Nucleus accumbens (tissue), 56 donors: ENCODE results near the gene TOLLIP.

Source experiments
- DNase-seq, 56 donors: peaks; one replicate each; lab custom pipeline; 2025; lab: John Stamatoyannopoulos, UW

TOLLIP gene

DNA sequence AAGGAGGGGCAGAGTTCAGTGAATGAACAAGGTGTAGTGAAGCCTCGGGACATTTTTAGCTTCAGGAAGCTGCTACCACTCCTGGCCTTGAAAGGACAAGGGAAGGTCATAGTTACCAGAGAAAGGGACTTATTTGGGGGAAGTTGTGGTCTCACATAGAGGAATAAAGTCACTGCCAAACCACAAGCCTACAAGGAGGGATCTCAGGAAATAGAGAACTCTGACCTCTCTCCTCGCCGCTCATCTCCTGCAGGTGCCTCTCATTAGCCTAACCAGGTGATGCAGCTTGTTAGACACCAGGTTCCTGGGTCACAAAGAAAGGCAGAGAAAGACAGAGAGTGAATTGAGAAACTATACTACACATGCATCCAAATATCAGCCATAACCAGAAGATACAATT, 14.3 kb upstream of the TOLLIP start:
- DNase-seq: no peak

DNA sequence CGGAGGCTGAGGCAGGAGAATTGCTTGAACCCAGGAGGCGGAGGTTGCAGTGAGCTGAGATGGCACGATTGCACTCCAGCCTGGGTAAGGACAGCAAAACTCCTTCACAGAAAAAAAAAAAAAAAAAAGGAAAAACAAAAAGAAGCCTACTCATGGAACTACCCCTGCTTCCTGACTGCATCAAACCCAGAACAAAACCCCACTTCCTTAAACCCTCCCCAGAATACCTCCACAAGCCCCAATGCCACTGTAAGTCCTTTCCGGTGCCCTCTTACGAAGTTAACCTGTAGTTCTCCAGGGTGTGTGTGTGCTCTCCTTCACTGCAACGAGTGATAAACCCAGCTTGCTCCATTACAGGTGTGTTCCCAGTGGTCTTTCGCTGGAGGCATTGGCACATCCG, 8.6 kb upstream of the TOLLIP start:
- DNase-seq: no peak

DNA sequence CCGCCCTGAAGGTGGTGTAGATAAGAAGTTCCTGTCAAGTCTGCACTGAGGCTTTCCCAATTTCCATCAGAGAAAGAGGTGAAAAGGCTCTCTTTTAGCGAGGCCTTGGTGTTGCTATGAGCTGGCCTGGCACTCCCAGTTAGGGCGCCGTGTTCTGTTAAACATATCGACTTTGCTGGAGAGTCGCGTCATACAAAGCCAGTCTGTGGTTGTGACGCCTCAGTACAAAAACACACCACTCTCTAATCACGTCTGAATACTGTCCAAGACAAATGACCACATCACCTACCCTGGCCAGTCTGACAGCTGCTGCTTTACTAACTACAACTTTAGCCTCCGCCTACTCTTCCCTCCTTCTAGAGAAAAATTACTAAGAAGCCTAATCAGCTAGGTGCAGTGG, 8.0 kb upstream of the TOLLIP start:
- DNase-seq: no peak

DNA sequence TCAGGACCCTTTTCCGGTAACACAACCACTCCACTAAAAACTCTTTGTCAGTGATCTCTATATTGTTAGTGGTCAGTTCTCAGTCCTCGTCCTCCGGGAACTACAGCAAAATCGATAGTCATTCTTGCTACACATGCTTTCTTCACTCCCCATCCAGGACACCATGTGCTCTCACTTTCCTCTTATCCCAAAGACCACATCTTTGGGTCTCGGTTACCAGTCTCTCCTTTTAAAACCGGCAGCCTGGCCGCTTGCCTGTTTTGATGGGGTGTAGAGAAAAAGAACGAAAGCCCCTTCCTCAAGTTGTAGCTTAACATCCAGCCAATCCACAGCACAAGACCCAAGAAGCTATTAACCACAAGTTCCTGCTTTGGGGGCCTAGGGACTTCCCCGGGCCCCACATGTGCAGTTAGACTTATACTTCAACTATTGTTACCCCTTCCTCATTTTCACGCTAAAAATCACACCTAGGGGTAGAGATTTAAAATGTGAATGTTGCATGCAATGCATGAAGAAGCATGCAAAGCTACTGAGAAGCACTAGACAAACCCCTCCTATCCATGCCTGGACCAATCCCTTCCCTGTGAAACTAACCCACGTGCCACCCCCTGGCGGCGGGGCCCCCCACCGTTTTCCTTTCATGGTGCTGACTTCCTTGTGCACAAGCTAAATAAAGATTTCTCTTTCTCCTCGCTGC, 1.5 kb upstream of the TOLLIP start:
- peak in 1 of 56 donors; percentile 19 for DNase-seq

DNA sequence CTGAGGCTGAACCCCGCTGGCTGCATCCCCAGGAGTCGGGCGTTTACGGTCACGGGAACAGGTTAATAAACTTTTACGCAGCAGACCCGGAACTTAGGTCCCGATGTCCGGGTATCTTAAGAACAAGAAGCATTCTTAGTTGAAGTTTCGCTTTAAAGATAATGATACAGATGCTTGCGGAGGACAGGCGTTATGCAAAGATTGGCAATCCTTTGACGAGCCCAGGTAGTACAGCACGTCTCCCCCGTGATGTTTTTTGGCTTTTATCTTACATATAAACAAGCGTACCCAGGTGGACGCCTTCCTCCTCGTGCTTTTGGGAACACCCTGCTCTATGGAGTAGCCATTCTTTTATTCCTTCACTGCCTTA, 871 bp upstream of the TOLLIP start:
- no peak for DNase-seq

DNA sequence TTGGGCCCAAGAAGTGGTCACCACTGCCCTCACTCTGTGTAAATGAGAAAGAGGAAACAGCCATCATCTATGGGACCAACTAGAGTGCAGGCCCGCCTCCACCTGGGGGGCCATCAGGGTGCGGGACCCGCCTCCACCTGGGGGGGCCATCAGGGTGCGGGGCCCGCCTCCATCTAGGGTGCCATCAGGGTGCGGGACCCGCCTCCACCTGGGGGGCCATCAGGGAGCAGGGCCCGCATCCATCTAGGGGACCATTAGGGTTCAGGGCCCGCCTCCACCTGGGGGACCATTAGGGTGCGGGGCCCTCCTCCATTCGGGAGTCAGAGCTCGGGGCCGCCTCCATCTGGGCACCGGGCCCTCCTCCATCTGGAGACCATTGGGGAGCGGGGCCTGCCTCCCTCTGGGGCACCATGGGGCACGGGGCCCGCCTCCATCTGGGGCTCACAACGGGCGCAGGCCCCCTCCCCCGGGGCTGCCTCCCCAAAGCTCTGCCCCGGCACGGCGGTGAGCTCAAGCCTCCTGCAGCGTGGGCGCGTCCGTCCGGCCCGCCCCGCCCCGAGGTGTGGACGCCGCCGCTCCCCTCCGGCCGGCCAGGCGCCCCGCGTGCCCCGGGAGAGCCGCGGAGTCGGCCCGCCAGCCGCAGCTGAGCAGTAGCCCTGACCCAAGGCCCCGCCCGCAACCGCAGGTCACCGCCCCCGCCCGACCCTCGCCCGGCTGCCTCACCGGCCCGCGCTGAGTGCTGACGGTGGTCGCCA, 512 bp downstream of the TOLLIP start:
- no peak for DNase-seq

DNA sequence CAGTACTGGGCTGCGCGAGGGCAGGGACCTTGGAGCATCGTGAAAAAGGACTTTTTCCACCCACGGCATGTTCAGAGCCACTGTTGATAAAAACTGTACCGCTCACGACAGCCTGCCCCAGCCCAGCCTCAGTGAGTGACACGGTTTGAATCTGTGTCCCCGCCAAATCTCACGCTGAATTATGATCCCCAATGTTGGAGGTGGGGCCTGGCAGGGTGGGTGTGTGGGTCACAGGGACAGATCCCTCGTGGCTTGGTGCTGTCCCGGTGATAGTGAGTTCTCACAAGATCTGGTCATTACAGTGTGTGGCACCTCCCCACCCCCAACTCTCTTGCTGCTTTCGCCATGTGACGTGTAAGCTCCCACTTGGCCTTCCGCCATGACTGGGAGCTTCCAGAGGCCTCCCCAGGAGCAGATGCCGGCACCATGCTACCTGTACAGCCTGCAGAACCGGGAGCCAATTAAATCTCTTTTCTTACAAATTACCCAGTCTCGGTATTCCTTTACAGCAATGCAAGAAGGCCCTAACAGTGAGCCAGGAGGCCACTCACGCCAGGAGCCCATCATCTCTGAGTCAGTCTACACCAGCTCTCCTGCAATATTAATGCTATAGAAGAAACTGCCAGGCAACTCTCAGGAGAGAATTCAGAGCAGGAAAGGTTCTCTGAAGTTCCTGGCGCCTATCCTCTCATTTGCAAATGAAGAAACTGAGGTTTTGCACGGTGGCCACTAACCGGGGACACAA, 1.3 kb downstream of the TOLLIP start:
- DNase-seq: no peak

DNA sequence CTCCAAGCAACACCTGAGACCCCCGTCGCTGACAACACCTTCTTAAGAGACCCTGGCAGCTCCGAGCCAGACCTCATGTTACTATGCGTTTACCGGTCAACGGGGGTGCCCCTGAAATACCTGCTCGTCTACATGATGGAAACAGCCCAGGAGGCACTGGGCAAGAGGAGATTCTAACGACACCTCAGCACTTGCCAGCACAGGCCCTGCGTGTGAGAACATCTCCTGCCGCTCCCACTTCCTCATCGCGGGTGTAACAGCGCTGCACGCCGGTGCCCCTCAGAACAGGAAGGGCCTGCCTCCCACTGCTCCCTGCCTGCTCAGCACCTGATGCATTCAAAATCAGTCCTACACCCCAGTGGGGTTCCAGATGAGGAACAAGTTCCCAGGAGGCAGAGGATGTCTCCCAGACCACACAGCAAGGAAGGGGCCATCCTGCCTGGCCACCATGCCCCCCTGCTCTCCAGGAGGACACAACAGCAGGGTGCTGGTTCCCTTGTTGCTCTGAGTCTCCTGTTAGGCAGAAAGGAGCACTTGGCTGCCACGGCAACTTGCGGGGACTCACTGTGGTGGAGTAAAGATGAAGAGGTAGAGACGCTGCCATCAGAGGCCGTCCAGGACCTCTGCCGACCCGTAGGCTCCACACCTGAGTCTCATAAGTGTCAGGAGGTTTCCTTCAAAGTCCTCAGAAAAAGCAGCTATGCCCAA, 2.1 kb downstream of the TOLLIP start:
- no peak for DNase-seq

DNA sequence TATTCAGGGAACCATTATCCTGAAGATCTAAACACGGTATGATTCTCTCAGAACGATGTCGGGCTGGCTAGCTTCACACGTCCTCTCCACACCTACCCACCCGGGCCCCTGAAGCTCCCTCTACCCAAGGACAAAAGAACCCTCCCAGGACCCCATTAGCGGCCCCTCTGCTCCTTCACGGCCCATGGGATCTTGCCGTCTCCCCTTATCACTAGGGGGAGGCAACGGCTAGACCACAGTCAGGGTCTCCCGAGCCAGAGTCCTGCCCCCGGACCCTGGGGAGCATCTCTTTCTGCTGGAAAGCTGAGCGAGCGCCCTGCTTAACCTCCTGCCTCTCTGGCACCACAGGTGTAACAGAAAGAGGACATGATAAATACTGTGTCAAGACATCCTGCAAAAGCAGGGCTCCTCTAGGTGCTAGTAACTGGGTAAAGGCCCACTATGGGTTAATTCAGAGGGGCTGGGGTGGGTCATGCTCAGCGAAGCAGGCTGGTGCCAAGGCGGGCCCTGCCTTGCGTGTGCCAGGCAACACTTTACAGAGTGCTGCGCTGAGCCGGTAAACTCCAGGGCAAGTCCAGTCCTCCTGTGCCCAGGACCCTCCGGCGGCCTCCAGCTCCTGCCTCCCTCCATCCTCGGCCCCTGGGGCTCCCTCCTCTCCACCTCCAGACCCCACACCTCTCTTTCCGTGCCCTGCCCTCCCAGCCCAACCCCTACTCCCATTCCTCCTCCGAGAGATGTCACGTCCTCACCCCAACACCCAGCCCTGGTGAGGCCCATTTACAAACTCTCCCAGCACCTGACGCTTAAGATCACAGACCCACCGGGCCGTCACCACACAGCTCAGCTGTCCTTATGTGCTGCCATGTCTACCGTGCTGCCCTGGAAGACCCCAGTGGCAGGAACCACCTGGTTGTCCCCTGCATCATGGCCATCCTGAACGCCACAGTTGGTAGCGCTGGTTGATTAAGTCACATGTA, 3.0 kb downstream of the TOLLIP start:
- DNase-seq: no peak

DNA sequence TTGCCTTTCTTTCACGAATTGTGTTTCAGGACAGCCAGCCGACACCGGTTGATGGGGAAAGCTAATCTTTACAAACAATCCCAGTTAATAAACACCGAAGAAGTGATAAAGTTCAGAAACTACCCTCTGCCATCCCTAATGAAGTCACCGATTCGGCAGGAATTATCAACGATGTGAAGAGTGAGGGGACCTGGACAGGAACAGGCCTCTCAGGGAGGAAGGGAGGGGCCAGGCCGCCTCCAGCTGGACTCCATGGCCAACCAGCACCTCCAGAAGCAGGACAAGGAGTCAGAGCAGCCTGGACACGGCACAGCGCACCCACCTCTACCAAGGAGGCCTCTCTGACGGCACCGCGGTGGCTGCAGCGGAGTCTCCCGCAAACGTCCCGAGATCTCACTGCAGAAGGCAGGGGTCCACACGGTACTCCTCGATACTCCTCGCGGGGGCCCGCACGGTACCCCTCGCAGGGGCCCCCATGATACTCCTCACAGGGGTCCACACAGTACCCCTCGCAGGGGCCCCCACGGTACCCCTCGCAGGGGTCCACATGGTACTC, 3.9 kb downstream of the TOLLIP start:
- no peak for DNase-seq

DNA sequence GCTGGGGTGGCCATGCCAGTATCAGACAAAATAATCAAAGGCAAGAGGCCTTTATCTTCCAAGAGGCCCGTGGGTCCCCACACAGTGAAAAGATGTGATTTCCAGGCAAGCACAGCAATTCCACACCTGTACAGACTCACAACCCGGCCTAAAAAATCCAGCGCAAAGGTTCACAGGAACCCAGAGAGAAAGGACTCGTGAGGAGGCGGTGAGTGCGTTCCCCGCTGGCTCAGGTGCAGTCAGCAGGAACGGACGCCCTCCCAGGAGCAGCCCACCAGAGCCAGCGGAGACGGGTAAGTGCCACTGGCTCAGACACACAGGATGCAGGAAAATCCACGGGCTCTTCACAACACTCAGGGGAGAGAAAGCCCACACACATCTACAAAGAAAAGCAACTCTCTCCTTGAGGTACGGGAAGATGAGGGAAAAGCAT, 4.4 kb downstream of the TOLLIP start:
- DNase-seq: no peak

DNA sequence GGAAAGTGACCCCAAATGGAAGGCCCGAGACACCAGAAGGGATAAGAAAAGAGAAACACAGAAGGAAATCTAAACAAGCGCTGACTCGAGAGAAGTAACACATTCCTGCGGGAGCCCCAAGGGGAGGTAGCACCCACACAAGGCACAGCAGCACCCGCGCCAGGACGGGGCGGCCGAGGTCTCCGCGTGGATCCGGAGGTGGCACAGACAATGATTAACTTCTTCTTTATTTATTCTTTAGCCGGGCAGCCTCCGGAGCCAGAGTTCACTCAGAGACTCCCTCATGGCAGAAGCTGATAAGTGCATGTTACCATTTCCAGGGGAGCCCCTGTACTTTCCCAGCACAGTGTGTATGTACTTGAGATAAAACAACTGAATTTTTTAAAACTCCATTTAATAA, 5.1 kb downstream of the TOLLIP start:
- no peak for DNase-seq

DNA sequence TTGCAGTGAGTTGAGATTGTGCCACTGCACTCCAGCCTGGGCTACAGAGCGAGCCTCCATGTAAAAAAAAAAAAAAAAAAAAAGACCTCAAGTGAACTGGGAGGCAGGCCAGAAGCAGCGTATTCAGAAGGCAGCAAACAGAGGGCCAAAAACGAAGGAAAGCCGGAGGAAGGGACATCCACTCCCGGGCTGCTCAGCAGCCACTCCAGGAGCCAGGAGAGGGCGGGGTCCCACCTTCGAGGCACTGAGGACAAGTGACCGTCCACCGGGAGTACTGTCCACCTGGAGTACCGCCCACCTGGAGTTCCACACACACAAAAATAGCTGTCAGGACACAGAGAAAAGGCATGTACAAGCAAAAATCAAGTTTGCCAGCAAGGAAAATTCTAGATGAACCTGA, 5.5 kb downstream of the TOLLIP start:
- DNase-seq: peak in 4 of 56 donors; percentile 26 to 45 (median 36)

DNA sequence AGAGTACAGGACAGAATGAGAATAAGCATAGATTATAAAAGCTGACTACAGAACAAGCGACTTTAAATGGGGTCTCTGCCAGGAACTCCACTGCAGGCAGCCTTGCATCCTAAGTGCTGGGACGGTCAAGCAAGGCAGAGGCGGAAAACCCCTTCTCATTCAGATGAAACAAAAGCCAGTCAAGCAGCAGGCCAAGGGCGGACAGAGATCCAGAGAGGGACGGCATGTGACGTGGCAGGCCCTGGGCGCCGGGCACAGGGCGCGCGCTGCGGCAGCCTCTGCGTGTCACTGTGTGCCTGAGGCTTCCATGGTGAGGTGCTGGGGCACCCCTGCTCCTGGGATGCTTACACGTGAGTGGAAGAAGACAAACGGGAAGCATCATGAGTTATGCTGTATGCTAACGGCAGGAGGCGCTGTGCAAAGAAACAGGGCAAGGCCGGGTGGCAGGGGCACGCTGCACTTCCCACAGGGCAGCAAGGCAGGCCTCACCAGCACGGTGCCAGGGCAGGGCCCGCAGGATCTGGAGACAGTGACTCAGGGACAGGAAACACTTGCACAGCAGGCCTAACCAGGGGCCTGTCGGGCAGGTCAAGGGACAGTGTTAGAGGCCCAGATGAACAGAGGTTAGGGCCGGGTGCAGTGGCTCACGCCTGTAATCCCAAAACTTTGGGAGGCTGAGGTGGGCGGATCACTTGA, 6.2 kb downstream of the TOLLIP start:
- DNase-seq: peak in 22 of 56 donors; percentile 18 to 71 (median 56)

DNA sequence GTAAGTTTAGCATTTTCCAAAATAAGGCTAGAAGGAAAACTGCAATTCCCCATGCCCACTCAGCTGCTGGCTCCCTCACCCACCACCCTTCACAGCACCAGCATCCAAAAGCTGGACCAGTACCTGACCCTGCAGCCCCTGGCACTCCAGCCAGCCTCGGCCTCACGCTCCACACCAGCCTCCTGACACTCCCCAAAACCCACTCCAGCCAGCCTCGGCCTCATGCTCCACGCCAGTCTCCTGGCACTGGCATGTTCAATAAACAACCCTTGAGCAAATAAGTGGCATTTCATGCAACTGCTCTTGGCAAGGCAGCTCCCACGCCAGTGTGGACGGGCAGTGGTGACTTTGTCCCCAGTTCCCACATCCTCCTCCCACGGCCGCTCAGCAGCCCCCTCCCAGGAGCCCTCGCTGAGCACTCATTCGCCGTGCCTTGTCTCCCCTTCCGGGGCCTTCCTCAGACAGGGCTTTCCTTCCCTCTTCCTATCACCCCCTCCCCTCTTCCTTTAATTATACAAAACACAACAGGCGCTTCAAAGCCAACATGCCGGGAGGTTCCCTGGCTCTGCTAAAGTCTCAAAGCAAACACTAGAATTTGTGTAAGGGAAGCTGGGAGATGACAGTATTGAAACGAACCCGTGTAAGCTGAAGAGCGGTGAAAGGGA, 6.8 kb downstream of the TOLLIP start:
- DNase-seq: no peak

DNA sequence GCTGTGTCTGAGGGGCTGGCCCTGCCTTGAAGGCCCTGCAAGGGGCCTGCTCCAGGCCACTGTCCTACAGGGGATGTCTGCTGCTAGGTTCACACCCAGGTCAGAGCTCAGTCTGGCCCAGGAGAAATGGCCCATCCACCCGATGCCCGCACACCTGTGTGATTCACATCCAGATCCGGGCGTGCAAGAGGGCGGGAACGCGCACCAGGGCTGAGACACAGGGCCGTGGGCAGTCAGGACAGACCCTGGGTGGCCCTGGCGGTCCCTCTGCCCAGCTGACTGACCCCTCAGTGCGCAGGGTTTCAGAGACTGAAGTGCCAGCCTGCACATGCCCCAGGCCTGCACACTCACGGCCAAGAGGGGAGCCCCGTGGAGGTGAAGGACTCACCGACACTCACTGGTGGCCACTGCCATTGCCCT, 7.4 kb downstream of the TOLLIP start:
- no peak for DNase-seq

DNA sequence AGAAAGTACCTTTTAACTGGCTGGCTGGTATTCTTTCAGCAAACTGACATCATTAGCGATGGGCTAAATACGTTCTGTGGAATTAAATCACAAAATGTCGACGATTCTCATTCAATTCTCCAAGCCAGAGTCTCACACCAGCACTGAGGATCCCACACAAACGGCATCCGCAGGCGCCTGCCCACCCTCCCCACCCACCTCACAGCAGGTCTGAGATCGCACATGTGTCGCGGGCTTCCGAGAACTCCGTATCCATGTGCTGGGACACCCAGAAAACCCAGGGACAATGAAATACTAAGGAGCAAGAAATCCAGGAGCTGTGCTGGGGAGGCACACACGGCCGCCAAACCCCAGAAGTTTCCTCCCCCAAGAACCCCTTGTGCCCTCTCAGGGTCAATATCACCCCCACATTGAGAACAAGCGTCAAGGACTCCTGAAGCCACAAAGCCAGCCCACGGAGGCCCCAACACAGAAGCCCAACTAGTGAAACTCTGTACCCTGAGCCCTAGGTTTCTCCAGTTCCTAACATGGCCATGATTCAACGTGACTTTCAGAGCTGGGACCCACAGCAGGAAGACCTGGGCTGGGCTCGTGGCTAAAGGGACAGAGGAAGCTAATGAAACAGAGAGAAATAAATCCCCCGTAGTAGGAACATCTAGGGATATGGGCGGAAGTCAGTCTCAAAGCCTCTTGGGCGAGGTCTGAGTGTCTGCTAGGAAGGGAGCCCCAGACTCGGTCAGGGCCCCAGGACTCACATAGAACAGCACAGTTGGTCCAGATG, 8.0 kb downstream of the TOLLIP start:
- DNase-seq: no peak
